Measurements from ENCODE around the gene PRM1.

Gene PRM1

DNA sequence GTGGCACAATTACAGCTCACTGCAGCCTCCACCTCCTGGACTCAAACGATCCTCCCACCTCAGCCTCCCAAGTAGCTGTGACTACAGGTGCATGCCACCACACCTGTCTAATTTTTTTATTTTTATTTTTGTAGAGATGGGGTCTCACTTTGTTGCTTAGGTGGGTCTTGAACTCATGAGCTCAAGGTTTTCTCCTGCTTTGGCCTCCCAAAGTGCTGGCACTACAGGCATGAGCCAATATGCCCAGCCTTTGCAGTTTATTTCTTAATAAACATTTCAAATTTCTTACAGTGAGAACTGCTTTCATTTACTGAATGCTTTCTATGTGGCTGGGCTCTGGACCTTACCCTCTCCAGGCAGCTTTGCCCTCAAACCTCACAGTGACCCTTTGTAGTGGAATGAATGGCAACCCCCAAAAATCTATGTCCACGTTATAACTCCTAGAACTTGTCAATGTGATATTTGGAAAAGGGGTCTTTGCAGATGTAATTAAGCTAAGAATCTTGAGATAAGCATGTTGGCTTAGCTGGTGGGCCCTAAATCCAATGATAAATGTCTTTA, 10.4 kb downstream of the PRM1 start:
- no peaks in the 10 kb centered on the region for H3K36me3 ChIP-seq (replicated peaks in 1 of 2; ENCODE audit: control insufficient read depth in 2 of 2, insufficient read depth in 2 of 2, low read length in 2 of 2)
- H2BK12ac ChIP-seq (ENCODE audit: low read length) = no peak overlapping the region
- H2AFZ ChIP-seq (ENCODE audit: low read length) = no peak overlapping the region
- H4K91ac ChIP-seq (ENCODE audit: low read depth, low read length, poor library complexity) = no peak overlapping the region
- DNase-seq (ENCODE audit: low spot score) = no peak
- no peak overlapping the region for H3K4me2 ChIP-seq (ENCODE audit: insufficient read depth, low read length, poor library complexity, severe bottlenecking)
- H3K4me3 ChIP-seq (ENCODE audit: low read length in 2 of 2) = no peak overlapping the region
- no peak overlapping the region for H3K9ac ChIP-seq (ENCODE audit: low read depth, low read length, poor library complexity)
- no peak overlapping the region for H2BK15ac ChIP-seq (ENCODE audit: low read length)
- H3K27me3 ChIP-seq (ENCODE audit: control insufficient read depth in 3 of 3, insufficient read depth in 3 of 3, low read depth in 1 of 3, low read length in 3 of 3) = no peaks in the 10 kb centered on the region
- no peak overlapping the region for H2BK120ac ChIP-seq (ENCODE audit: low read depth, low read length)
- no peak overlapping the region for H3K18ac ChIP-seq (ENCODE audit: low read length)
- no peak overlapping the region for H2BK5ac ChIP-seq (ENCODE audit: low read length)
- no peak overlapping the region for H3K4ac ChIP-seq (ENCODE audit: low read length)
- H3K14ac ChIP-seq (ENCODE audit: low read length) = no peak overlapping the region
- H3K4me1 ChIP-seq (ENCODE audit: control insufficient read depth in 2 of 2, insufficient read depth in 1 of 2, low read depth in 1 of 2, low read length in 2 of 2) = peaks cover 6 to 10% of the 10 kb centered on the region in 2 donors
- no peak overlapping the region for H3K23ac ChIP-seq (ENCODE audit: low read depth, low read length, poor library complexity)
- H3K27ac ChIP-seq (replicated peaks; ENCODE audit: low read length) = no peak overlapping the region
- no peaks in the 10 kb centered on the region for H3K9me3 ChIP-seq (replicated peaks in 1 of 2; ENCODE audit: control insufficient read depth in 2 of 2, insufficient read depth in 1 of 2, low read depth in 1 of 2, low read length in 2 of 2)
- no peaks in the 10 kb centered on the region for H3K79me1 ChIP-seq (ENCODE audit: low read depth, low read length)
- no peak overlapping the region for H2AK5ac ChIP-seq (ENCODE audit: low read depth, low read length)
- no peak overlapping the region for H4K8ac ChIP-seq (ENCODE audit: low read depth, low read length)
- no CpG with 5 or more reads among the region's 2 CpGs for WGBS, 2 donors (ENCODE audit: extremely low coverage in 2 of 2, insufficient read length in 2 of 2, insufficient replicate concordance in 1 of 2)

DNA sequence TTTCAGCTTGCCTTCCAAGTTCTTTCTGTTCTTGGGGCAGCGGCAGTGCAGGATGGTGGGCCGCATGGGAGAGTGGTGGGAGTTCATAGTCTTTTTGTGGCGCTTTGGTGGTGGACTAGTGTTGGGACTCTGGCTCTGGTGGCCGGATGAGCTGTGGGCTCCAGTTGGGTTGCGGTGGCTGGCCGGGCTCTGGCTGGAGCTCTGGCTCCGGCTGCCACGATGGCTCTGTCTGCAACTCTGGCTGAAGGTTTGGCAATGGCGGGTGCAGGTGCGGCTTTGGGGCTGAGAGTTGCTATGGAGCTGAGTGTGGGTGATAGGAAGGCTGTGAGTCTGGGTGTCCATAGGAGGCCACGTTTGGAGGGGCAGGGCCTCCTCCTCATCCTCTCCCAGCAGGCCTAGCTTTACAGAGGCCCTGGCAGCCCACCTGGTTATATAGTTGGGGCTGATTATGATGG, 12.2 kb downstream of the PRM1 start, which contains the start of gene TNP2:
Gene TNP2 (minus strand): TSS at position 405 of the 455 bp plus-strand sequence. CDS start 63 bp downstream, at position 342.
- H2BK15ac ChIP-seq (ENCODE audit: low read length) = peak within 1 kb of the TSS; percentile 30
- no peak within 1 kb of the TSS for H2AFZ ChIP-seq (ENCODE audit: low read length)

DNA sequence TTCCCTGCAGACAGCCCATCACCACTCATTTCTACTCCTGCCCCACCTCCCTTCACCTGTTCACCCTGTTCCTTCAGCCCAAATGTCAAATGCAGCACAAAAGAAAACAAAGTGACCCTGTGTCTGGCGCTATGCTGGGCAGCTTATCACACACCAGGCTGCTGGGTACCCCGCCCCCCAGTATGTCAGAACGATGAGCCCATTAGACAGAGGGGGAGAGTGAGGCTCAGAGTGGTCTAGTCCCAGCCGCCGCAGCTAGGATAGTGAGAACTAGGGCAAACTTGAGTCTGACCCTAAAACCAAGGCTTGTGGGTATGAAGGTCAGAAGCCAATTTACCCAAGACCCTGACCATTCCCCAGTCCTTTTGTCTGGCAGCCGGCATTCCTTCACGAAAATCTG, 16.0 kb downstream of the PRM1 start:
- no peaks in the 10 kb centered on the region for H3K36me3 ChIP-seq (replicated peaks in 1 of 2; ENCODE audit: control insufficient read depth in 2 of 2, insufficient read depth in 2 of 2, low read length in 2 of 2)
- no CpG with 5 or more reads among the region's 7 CpGs for whole genome bisulfite sequencing, 2 donors (ENCODE audit: extremely low coverage in 2 of 2, insufficient read length in 2 of 2, insufficient replicate concordance in 1 of 2)
- H3K4me2 ChIP-seq (ENCODE audit: insufficient read depth, low read length, poor library complexity, severe bottlenecking) = no peak overlapping the region
- H2BK120ac ChIP-seq (ENCODE audit: low read depth, low read length) = no peak overlapping the region
- H2BK5ac ChIP-seq (ENCODE audit: low read length) = no peak overlapping the region
- no peak overlapping the region for H4K91ac ChIP-seq (ENCODE audit: low read depth, low read length, poor library complexity)
- H2BK15ac ChIP-seq (ENCODE audit: low read length) = no peak overlapping the region
- H3K23ac ChIP-seq (ENCODE audit: low read depth, low read length, poor library complexity) = no peak overlapping the region
- H3K9me3 ChIP-seq (replicated peaks in 1 of 2; ENCODE audit: control insufficient read depth in 2 of 2, insufficient read depth in 1 of 2, low read depth in 1 of 2, low read length in 2 of 2) = no peaks in the 10 kb centered on the region
- H4K8ac ChIP-seq (ENCODE audit: low read depth, low read length) = no peak overlapping the region
- no peaks in the 10 kb centered on the region for H3K79me1 ChIP-seq (ENCODE audit: low read depth, low read length)
- H3K14ac ChIP-seq (ENCODE audit: low read length) = no peak overlapping the region
- H3K27me3 ChIP-seq (ENCODE audit: control insufficient read depth in 3 of 3, insufficient read depth in 3 of 3, low read depth in 1 of 3, low read length in 3 of 3) = no peaks in the 10 kb centered on the region
- no peak overlapping the region for H2AK5ac ChIP-seq (ENCODE audit: low read depth, low read length)
- H3K27ac ChIP-seq (replicated peaks; ENCODE audit: low read length) = no peak overlapping the region
- H3K18ac ChIP-seq (ENCODE audit: low read length) = no peak overlapping the region
- H2AFZ ChIP-seq (ENCODE audit: low read length) = no peak overlapping the region
- H3K4me1 ChIP-seq (ENCODE audit: control insufficient read depth in 2 of 2, insufficient read depth in 1 of 2, low read depth in 1 of 2, low read length in 2 of 2) = peaks cover 0 to 2% of the 10 kb centered on the region in 2 donors
- no peak overlapping the region for H2BK12ac ChIP-seq (ENCODE audit: low read length)
- DNase-seq (ENCODE audit: low spot score) = no peak
- no peak overlapping the region for H3K4ac ChIP-seq (ENCODE audit: low read length)
- no peak overlapping the region for H3K9ac ChIP-seq (ENCODE audit: low read depth, low read length, poor library complexity)
- H3K4me3 ChIP-seq (ENCODE audit: low read length in 2 of 2) = no peak overlapping the region

More for the DNA sequence above, 12.2 kb downstream of the PRM1 start, which contains the start of gene TNP2:
- H3K36me3 ChIP-seq (replicated peaks in 1 of 2; ENCODE audit: control insufficient read depth in 2 of 2, insufficient read depth in 2 of 2, low read length in 2 of 2) = no peaks in the 10 kb centered on the region
- no peak within 1 kb of the TSS for H2BK12ac ChIP-seq (ENCODE audit: low read length)
- no peak for DNase-seq (ENCODE audit: low spot score)
- H3K9me3 ChIP-seq (replicated peaks in 1 of 2; ENCODE audit: control insufficient read depth in 2 of 2, insufficient read depth in 1 of 2, low read depth in 1 of 2, low read length in 2 of 2) = no peaks in the 10 kb centered on the region
- H4K91ac ChIP-seq (ENCODE audit: low read depth, low read length, poor library complexity) = no peak within 1 kb of the TSS
- H3K27ac ChIP-seq (replicated peaks; ENCODE audit: low read length) = no peak within 1 kb of the TSS
- H2BK120ac ChIP-seq (ENCODE audit: low read depth, low read length) = no peak within 1 kb of the TSS
- no CpG with 5 or more reads among the region's 11 CpGs for WGBS, 2 donors (ENCODE audit: extremely low coverage in 2 of 2, insufficient read length in 2 of 2, insufficient replicate concordance in 1 of 2)
- peaks cover 5 to 8% of the 10 kb centered on the region in 2 donors for H3K4me1 ChIP-seq (ENCODE audit: control insufficient read depth in 2 of 2, insufficient read depth in 1 of 2, low read depth in 1 of 2, low read length in 2 of 2)
- H4K8ac ChIP-seq (ENCODE audit: low read depth, low read length) = no peak within 1 kb of the TSS
- H3K18ac ChIP-seq (ENCODE audit: low read length) = no peak within 1 kb of the TSS
- H2BK5ac ChIP-seq (ENCODE audit: low read length) = no peak within 1 kb of the TSS
- no peak within 1 kb of the TSS for H3K9ac ChIP-seq (ENCODE audit: low read depth, low read length, poor library complexity)
- H3K23ac ChIP-seq (ENCODE audit: low read depth, low read length, poor library complexity) = no peak within 1 kb of the TSS
- peak within 1 kb of the TSS; percentile 14 for H2AK5ac ChIP-seq (ENCODE audit: low read depth, low read length)
- no peak within 1 kb of the TSS for H3K4me2 ChIP-seq (ENCODE audit: insufficient read depth, low read length, poor library complexity, severe bottlenecking)
- H3K4me3 ChIP-seq (ENCODE audit: low read length in 2 of 2) = no peak within 1 kb of the TSS
- H3K79me1 ChIP-seq (ENCODE audit: low read depth, low read length) = no peaks in the 10 kb centered on the region
- no peaks in the 10 kb centered on the region for H3K27me3 ChIP-seq (ENCODE audit: control insufficient read depth in 3 of 3, insufficient read depth in 3 of 3, low read depth in 1 of 3, low read length in 3 of 3)
- H3K14ac ChIP-seq (ENCODE audit: low read length) = no peak within 1 kb of the TSS
- no peak within 1 kb of the TSS for H3K4ac ChIP-seq (ENCODE audit: low read length)

DNA sequence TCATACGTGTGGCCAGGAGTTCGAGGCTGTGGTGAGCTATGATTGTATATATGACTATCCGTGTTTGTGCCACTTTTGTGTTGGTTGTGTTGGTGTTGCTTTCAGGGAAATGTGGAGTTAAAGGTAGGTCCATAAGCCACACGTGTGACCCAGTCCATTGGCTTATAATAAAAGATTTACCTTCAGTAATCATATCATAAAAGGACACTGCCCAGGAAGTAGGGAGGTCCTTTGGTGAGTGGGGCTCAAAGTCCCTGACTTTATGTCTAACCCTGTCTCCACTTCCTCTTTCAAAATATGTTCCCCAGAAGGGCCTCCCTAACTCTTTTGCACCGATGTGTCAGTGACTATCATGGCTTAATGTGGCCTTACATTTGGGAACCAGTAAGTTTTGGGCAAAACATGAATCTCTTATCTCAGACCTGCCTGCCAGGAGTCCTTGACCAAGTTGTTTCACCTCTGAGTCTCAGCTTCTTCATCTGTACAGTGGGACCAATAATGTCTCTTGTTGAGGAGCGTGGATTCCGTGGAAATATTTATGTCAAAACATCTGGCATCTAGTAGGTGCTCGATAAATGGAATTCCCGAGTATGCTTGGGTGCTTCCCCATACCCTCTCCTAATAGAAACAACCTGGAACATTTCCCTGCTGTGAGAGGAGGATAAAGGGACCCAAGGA, 16.8 kb downstream of the PRM1 start:
- Histone ChIP-seq H3K14ac (ENCODE audit: low read length) (no peak overlapping the region), H3K36me3 (replicated peaks in 1 of 2; ENCODE audit: control insufficient read depth in 2 of 2, insufficient read depth in 2 of 2, low read length in 2 of 2) (no peaks in the 10 kb centered on the region), H2BK120ac (ENCODE audit: low read depth, low read length) (no peak overlapping the region), H3K4me2 (ENCODE audit: insufficient read depth, low read length, poor library complexity, severe bottlenecking) (no peak overlapping the region), H3K9ac (ENCODE audit: low read depth, low read length, poor library complexity) (no peak overlapping the region), H3K4me3 (ENCODE audit: low read length in 2 of 2) (no peak overlapping the region), H3K9me3 (replicated peaks in 1 of 2; ENCODE audit: control insufficient read depth in 2 of 2, insufficient read depth in 1 of 2, low read depth in 1 of 2, low read length in 2 of 2) (no peaks in the 10 kb centered on the region), H2BK12ac (ENCODE audit: low read length) (no peak overlapping the region), H2AK5ac (ENCODE audit: low read depth, low read length) (no peak overlapping the region), H2BK15ac (ENCODE audit: low read length) (no peak overlapping the region), H3K79me1 (ENCODE audit: low read depth, low read length) (no peaks in the 10 kb centered on the region), H4K8ac (ENCODE audit: low read depth, low read length) (no peak overlapping the region), H3K4me1 (ENCODE audit: control insufficient read depth in 2 of 2, insufficient read depth in 1 of 2, low read depth in 1 of 2, low read length in 2 of 2) (peaks cover 0 to 2% of the 10 kb centered on the region in 2 donors), H3K18ac (ENCODE audit: low read length) (no peak overlapping the region), H4K91ac (ENCODE audit: low read depth, low read length, poor library complexity) (no peak overlapping the region), H3K27me3 (ENCODE audit: control insufficient read depth in 3 of 3, insufficient read depth in 3 of 3, low read depth in 1 of 3, low read length in 3 of 3) (no peaks in the 10 kb centered on the region), H3K4ac (ENCODE audit: low read length) (no peak overlapping the region), H2BK5ac (ENCODE audit: low read length) (no peak overlapping the region), H2AFZ (ENCODE audit: low read length) (no peak overlapping the region), H3K23ac (ENCODE audit: low read depth, low read length, poor library complexity) (no peak overlapping the region), H3K27ac (replicated peaks; ENCODE audit: low read length) (no peak overlapping the region)
- no peak for DNase-seq (ENCODE audit: low spot score)
- no CpG with 5 or more reads among the region's 9 CpGs for WGBS, 2 donors (ENCODE audit: extremely low coverage in 2 of 2, insufficient read length in 2 of 2, insufficient replicate concordance in 1 of 2)

All from neuronal stem cell (in vitro differentiated cells).